Hepatic stellate cell (primary cell): ENCODE measurements around the gene OR8B3.

ENCODE experiments used
- DNase-seq: peaks from one replicate; pipeline ENCODE4 v3.0.0; 2011; ENCODE audit warnings: low spot score

Gene OR8B3

GRCh38 chr11:124359566-124359965 lies 39.3 kb downstream of the OR8B3 start:
- DNase-seq = no peak

GRCh38 chr11:124346311-124346955 lies 52.4 kb downstream of the OR8B3 start:
- DNase-seq = no peak
